Choroid plexus epithelial cell (primary cell): Measurements from ENCODE around the gene HSPE1.

Experiments used
- DNase-seq: peaks from one replicate; pipeline ENCODE4 v3.0.0-alpha.2; 2010; ENCODE audit warnings: low read depth
- H3K4me3 ChIP-seq: 2 replicates; pipeline ENCODE4 v1.5.1; 2011; ENCODE audit warnings: low read depth, mild to moderate bottlenecking, control low read depth, low read length, moderate library complexity
- CTCF ChIP-seq: conservative IDR thresholded peaks from 2 replicates; pipeline ENCODE4 v1.5.1; 2011; ENCODE audit warnings: low read depth, mild to moderate bottlenecking, control low read depth, inconsistent platforms, low read length, moderate library complexity

The HSPE1 gene

DNA sequence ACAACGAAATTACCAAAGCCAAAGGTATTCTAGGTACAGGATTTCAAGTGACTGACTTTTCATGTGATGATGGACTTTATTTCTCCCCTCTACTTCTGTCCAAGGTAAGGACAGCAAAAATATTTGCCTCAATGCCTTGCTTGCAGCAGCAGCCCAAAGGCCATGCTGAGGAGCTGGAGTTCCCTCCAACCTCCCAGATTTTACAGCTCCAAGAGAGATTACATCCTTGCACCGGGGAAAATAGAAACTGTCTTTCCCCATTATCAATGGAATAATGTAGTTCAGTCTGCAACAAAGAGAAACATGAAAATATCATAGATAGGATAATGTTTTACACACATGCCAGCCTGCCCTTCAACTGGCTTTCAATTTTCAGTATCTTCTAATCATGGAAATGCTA lies 14.0 kb upstream of the HSPE1 start:
- no peak for TF ChIP-seq CTCF
- no peak for DNase-seq
- H3K4me3 ChIP-seq, result no peak overlapping the region

GRCh38 chr2:197487385-197487784 lies 12.8 kb upstream of the HSPE1 start:
- H3K4me3 ChIP-seq, result no peak overlapping the region
- DNase-seq, result no peak
- no peak for TF ChIP-seq CTCF

GRCh38 chr2:197495433-197496134 lies 4.6 kb upstream of the HSPE1 start:
- DNase-seq, result no peak
- no peak for TF ChIP-seq CTCF
- no peak overlapping the region for H3K4me3 ChIP-seq

- no peak for TF ChIP-seq CTCF
- no peak for DNase-seq
- no peak overlapping the region for H3K4me3 ChIP-seq
Observed at GRCh38 chr2:197496695-197497094, 3.5 kb upstream of the HSPE1 start.

DNA sequence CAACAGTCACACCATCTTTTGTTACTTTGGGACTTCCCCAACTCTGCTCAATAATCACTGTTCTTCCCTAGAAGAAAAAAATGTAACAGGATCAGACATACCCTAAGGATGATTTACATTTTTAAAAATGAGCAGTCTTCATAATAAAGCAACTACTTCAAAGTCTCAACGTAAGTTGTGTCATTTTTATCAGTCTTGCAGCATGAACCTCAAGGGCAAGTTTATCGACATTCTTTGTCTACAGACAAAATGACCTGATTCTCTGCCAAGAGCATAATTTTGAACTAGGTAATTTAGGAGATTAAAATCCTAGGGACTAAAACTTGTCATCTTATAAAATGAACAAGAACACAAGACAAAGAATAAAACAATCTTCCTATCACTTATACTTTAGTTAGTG lies 2.9 kb upstream of the HSPE1 start:
- TF ChIP-seq CTCF, result no peak
- H3K4me3 ChIP-seq, result no peak overlapping the region
- no peak for DNase-seq

- peak; percentile 33 for DNase-seq
- peak overlapping the region; percentile 89 for H3K4me3 ChIP-seq
- TF ChIP-seq CTCF, result no peak
Observed at GRCh38 chr2:197498235-197498936, 1.8 kb upstream of the HSPE1 start.
